ENCODE data around the gene TAMM41.
"Not testable (repeated sequence)": the region's sequence is repeated elsewhere in the genome, so short reads cannot be mapped to it uniquely, and the experiment has no call there.

The TAMM41 gene

DNA sequence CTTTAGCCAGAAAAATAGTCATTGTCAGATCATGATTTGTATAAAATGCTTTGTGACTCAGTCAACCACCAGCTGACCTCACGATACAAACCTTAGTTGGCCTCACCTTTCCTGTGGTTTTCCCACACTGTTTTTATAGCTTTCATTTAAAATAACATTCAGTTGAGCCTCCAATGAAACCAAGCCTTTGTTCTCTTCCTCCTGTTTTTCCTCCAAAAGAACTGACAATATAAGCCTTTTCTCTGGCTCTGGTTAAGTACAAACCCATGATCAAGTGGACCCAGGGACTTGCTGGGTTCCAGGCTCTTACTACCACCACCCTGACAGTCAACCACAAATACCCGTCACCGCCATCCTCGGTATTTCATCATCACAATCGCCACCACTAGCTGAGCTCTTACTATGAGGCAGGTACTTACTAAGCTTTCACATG lies 81.7 kb downstream of the TAMM41 start:
- DNase-seq = no peak

DNA sequence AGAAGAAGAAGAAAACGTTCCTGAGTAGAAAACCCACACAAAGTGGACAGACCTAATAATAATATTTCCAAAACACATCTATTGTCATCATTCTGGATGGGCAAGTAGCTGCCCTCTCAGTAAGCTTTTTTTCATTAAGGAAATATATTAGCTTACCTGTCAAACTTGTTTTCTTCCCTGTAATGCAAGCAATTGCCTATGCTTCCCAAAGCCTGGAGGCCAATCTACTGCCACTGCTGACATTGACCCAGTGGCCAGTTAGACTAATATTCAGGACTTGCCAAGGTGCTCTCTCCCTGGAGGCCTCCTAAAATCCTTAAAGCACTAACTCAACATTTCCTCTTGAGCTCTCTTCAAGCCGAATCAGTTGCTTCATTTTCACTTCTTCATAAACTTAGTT lies 86.7 kb downstream of the TAMM41 start:
- DNase-seq = no peak

DNA sequence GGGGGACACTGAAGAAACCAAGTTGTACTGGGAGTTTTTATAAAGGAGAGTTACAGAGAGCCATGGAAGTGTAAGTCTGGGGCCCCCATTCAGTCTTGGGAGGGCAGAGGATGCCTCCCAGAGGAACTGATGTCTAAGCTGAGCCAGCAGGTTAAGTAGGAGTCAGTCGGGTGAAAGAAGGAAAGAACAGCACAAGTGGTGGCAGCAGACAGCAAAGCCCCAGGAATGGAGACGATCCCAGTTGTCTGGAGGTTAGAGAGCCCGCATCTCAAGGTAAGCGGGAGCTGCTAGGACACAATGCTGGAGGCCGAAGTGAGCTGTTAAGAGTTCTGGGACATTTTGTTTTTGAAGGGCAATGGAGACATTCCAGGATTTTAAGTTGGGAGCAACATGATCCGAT lies 88.8 kb downstream of the TAMM41 start:
- no peak for DNase-seq

DNA sequence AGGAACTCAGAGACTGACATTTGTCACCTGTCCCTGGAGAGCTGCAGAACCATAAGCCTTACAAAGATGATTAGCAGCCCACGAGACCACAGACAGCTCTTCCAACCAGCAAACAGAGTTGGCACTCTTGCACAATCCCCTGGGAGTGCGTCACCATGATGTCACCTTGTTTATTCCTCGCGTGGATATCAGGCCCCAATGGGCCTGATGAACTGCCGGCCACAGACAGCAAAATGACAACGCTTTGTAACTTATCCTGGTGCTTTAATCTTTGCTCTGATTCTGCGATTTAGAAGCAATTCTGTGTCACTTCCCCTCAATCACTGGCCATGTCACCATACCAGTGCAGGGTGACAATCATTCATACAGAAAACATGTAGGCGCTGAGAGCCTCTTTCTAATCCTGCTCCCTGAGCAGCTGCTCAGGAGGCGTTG lies 89.2 kb downstream of the TAMM41 start:
- DNase-seq = no peak

DNA sequence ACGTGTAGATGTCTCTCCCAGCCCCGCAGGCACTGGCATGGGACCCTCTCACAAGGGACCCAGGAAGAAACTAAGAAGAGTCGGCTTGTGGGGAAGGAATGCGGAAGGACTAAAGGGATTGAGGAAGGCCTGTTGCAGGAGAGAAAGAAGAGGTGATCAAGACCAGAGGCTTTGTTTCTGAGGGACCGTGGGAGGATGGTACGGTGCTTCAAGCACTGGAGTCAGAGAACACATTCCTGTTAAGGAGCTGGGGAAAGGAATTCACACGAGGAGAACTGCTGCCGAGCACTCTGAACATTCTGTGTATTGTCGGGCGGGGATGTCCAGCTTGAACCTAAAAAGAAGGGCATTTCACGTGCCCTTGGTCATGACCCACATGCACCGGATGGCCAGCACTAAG lies 91.4 kb downstream of the TAMM41 start:
- no peak for DNase-seq

DNA sequence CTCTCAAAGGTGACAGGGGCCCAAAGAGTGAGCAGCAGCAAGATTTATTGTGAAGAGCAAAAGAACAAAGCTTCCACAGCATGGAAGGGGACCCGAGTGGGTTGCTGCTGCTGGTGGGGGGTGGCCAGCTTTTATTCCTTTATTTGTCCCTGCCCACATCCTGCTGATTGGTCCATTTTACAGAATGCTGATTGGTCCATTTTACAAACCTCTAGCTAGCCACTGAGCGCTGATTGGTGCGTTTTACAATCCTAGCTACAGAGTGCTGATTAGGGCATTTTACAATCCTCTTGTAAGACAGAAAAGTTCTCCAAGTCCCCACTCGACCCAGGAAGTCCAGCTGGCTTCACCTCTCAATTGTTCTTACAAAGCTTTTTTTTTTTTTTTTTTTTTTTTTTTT lies 94.4 kb downstream of the TAMM41 start:
- not testable (repeated sequence) for DNase-seq

DNA sequence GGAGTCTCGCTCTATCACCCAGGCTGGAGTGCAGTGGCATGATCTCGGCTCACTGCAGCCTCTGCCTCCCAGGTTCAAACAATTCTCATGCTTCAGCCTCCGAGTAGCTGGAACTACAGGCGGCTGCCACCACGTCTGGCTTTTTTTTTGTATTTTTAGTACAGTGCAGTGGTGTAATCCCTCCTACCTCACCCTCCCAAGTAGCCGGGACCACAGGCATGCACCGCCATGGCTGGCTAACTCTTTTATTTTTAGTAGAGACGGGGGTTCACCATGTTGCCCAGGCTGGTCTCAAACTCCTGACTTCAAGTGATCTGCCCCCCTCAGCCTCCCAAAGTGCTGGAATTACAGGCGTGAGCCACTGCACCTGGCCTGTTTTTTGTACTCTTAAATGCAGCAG lies 98.4 kb downstream of the TAMM41 start:
- DNase-seq = not testable (repeated sequence)

All from NCI-H2029 treated with DMSO at 0.1 percent for 48 hours (cell line).